SKM-1 (cell line): ENCODE measurements around the gene TCF12.

Experiments
- DNase-seq: peaks from one replicate; lab custom pipeline; 2025; ENCODE audit not compliant: unreplicated experiment; lab: John Stamatoyannopoulos, UW

TCF12 gene

GRCh38 chr15:57285386-57285785 is 366.9 kb downstream of the TCF12 start:
- DNase-seq, result no peak

- no peak for DNase-seq
These were observed 368.1 kb downstream of the TCF12 start for GRCh38 chr15:57286446-57287122.

- no peak for DNase-seq
These were observed 368.7 kb downstream of the TCF12 start for GRCh38 chr15:57287123-57287521.

GRCh38 chr15:57288926-57289580 is 370.6 kb downstream of the TCF12 start:
- DNase-seq, result no peak

- no peak for DNase-seq
These were observed 371.7 kb downstream of the TCF12 start for GRCh38 chr15:57290187-57290586.

- DNase-seq, result no peak
These were observed 372.4 kb downstream of the TCF12 start for GRCh38 chr15:57290826-57291225.

GRCh38 chr15:57296473-57297162 is 378.2 kb downstream of the TCF12 start:
- DNase-seq, result no peak

GRCh38 chr15:57297163-57297593 is 378.7 kb downstream of the TCF12 start:
- DNase-seq, result no peak

GRCh38 chr15:57297630-57298029 is 379.2 kb downstream of the TCF12 start:
- DNase-seq, result no peak

- no peak for DNase-seq
These were observed 379.8 kb downstream of the TCF12 start for GRCh38 chr15:57298204-57298603.

GRCh38 chr15:57298843-57299550 is 380.6 kb downstream of the TCF12 start:
- DNase-seq, result no peak

- DNase-seq, result no peak
These were observed 382.9 kb downstream of the TCF12 start for GRCh38 chr15:57301307-57301706.

- no peak for DNase-seq
These were observed 384.3 kb downstream of the TCF12 start for GRCh38 chr15:57302640-57303257.

GRCh38 chr15:57305009-57305408 is 386.6 kb downstream of the TCF12 start:
- DNase-seq, result no peak

- peak; percentile 26 for DNase-seq
These were observed 387.9 kb downstream of the TCF12 start for GRCh38 chr15:57306161-57306943.

- no peak for DNase-seq
These were observed 388.5 kb downstream of the TCF12 start for GRCh38 chr15:57306944-57307411.

GRCh38 chr15:57307527-57308169 is 389.2 kb downstream of the TCF12 start:
- DNase-seq, result no peak

GRCh38 chr15:57308170-57308545 is 389.7 kb downstream of the TCF12 start:
- no peak for DNase-seq

- DNase-seq, result no peak
These were observed 391.7 kb downstream of the TCF12 start for GRCh38 chr15:57309856-57310760.
